Measurements from ENCODE around the gene SPDEF. TPM values are rescaled to one million over a fixed set of nuclear protein-coding genes. Genes with fewer than 3 reads are reported as not detected.

SPDEF gene
- polyA plus RNA-seq, 3 donors: 0.05 TPM; not detected in 2

- no peaks in the 10 kb centered on the region for H3K36me3 ChIP-seq (replicated peaks in 1 of 2; ENCODE audit: control insufficient read depth in 1 of 2, insufficient read depth in 2 of 2, low read length in 2 of 2)
- intact Hi-C loops (cut with micrococcal nuclease): no loop called here
- H3K36me3 Mint-ChIP-seq: no peaks in the 10 kb centered on the region
- no peaks in the 10 kb centered on the region for H3K9me3 ChIP-seq (replicated peaks in 1 of 2; ENCODE audit: control insufficient read depth in 1 of 2, insufficient read depth in 1 of 2, low read length in 2 of 2)
- TF ChIP-seq, protein P1, sequence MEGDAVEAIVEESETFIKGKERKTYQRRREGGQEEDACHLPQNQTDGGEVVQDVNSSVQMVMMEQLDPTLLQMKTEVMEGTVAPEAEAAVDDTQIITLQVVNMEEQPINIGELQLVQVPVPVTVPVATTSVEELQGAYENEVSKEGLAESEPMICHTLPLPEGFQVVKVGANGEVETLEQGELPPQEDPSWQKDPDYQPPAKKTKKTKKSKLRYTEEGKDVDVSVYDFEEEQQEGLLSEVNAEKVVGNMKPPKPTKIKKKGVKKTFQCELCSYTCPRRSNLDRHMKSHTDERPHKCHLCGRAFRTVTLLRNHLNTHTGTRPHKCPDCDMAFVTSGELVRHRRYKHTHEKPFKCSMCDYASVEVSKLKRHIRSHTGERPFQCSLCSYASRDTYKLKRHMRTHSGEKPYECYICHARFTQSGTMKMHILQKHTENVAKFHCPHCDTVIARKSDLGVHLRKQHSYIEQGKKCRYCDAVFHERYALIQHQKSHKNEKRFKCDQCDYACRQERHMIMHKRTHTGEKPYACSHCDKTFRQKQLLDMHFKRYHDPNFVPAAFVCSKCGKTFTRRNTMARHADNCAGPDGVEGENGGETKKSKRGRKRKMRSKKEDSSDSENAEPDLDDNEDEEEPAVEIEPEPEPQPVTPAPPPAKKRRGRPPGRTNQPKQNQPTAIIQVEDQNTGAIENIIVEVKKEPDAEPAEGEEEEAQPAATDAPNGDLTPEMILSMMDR (IDR thresholded peaks at IDR 0.05): no peak
- H3K9ac ChIP-seq (ENCODE audit: insufficient read depth, low read length, poor library complexity, severe bottlenecking): no peak overlapping the region
- peaks cover 4 to 5% (median 4%) of the 10 kb centered on the region in 3 donors for H3K27me3 Mint-ChIP-seq (ENCODE audit: low read depth in 3 of 3)
- no peak overlapping the region for H3K4me2 ChIP-seq (replicated peaks; ENCODE audit: extremely low read depth, low read length, poor library complexity, severe bottlenecking)
- 93% methylated on average over 10 of the region's 10 CpGs for WGBS (ENCODE audit: insufficient coverage)
- H3K4me3 ChIP-seq (replicated peaks in 1 of 3; ENCODE audit: low read depth in 2 of 3, low read length in 3 of 3): no peak overlapping the region
- no peaks in the 10 kb centered on the region for H3K79me2 ChIP-seq (ENCODE audit: insufficient read depth, low read length)
- no peaks in the 10 kb centered on the region for H4K20me1 ChIP-seq (ENCODE audit: insufficient read depth, low read length)
- H3K4me3 Mint-ChIP-seq: no peak overlapping the region
- no peaks in the 10 kb centered on the region for H3K9me3 Mint-ChIP-seq
- peaks cover 7 to 8% of the 10 kb centered on the region in 2 donors for H3K4me1 ChIP-seq (ENCODE audit: control insufficient read depth in 1 of 2, insufficient read depth in 2 of 2, low read length in 2 of 2)
- H2AFZ ChIP-seq (ENCODE audit: insufficient read depth, low read depth, low read length, poor library complexity, severe bottlenecking): no peak overlapping the region
- peaks cover 10% of the 10 kb centered on the region for H3K4me1 Mint-ChIP-seq
- H3K27me3 ChIP-seq (ENCODE audit: control insufficient read depth in 2 of 2, insufficient read depth in 2 of 2, low read length in 2 of 2): no peaks in the 10 kb centered on the region
- H3K27ac Mint-ChIP-seq: no peak overlapping the region
- no peak overlapping the region for H3K27ac ChIP-seq (ENCODE audit: low read depth in 1 of 2, low read length in 2 of 2)
- DNase-seq: no peak
Observed at GRCh38 chr6:34522761-34523160, 33.4 kb downstream of the SPDEF start.

- Histone ChIP-seq H3K4me3 (replicated peaks in 1 of 3; ENCODE audit: low read depth in 2 of 3, low read length in 3 of 3) (no peak overlapping the region), H3K79me2 (ENCODE audit: insufficient read depth, low read length) (no peaks in the 10 kb centered on the region), H3K27ac (ENCODE audit: low read depth in 1 of 2, low read length in 2 of 2) (no peak overlapping the region), H4K20me1 (ENCODE audit: insufficient read depth, low read length) (no peaks in the 10 kb centered on the region), H3K27me3 (ENCODE audit: control insufficient read depth in 2 of 2, insufficient read depth in 2 of 2, low read length in 2 of 2) (no peaks in the 10 kb centered on the region), H3K4me1 (ENCODE audit: control insufficient read depth in 1 of 2, insufficient read depth in 2 of 2, low read length in 2 of 2) (peaks cover 3% of the 10 kb centered on the region in 2 donors), H2AFZ (ENCODE audit: insufficient read depth, low read depth, low read length, poor library complexity, severe bottlenecking) (no peak overlapping the region), H3K4me2 (replicated peaks; ENCODE audit: extremely low read depth, low read length, poor library complexity, severe bottlenecking) (no peak overlapping the region), H3K9ac (ENCODE audit: insufficient read depth, low read length, poor library complexity, severe bottlenecking) (no peak overlapping the region), H3K9me3 (replicated peaks in 1 of 2; ENCODE audit: control insufficient read depth in 1 of 2, insufficient read depth in 1 of 2, low read length in 2 of 2) (no peaks in the 10 kb centered on the region), H3K36me3 (replicated peaks in 1 of 2; ENCODE audit: control insufficient read depth in 1 of 2, insufficient read depth in 2 of 2, low read length in 2 of 2) (no peaks in the 10 kb centered on the region)
- intact Hi-C loops (cut with micrococcal nuclease): no loop called here
- DNase-seq: peak in 2 of 3 donors; percentile 10 to 24
- Mint-ChIP-seq H3K27me3 (ENCODE audit: low read depth in 3 of 3) (peaks cover 4 to 6% (median 6%) of the 10 kb centered on the region in 3 donors), H3K9me3 (no peaks in the 10 kb centered on the region), H3K27ac (no peak overlapping the region), H3K4me3 (no peak overlapping the region), H3K36me3 (no peaks in the 10 kb centered on the region), H3K4me1 (peaks cover 4% of the 10 kb centered on the region)
- TF ChIP-seq, protein P1 (IDR thresholded peaks at IDR 0.05): no peak
- 77% methylated on average over 24 of the region's 28 CpGs for WGBS (ENCODE audit: insufficient coverage)
Observed at GRCh38 chr6:34521463-34522285, 34.5 kb downstream of the SPDEF start.

Measured in CD14-positive monocyte (primary cell).